Natural killer cell (primary cell): ENCODE data around the gene ACTL7A. TPM values are rescaled to one million over a fixed set of nuclear protein-coding genes. Genes with fewer than 3 reads are reported as not detected.

Source experiments
- ATAC-seq, 3 donors: fragments of 150-1000 bp in 2 of 3; fragments of 200-7000 bp in 1 of 3; cut with Tn5 transposase; 1 replicate in 1 of 3; 2 replicates in 2 of 3; pipeline ENCODE4 v1.10.0; 2021; ENCODE audit warnings: mild to moderate bottlenecking in 2 of 3, moderate library complexity in 2 of 3
- DNase-seq, 2 donors: peaks; one replicate each; pipeline versions ENCODE4 v3.0.0 to v3.0.0-alpha.2; 2013 to 2021; ENCODE audit warnings: mixed read lengths in 1 of 2
- H3K27ac ChIP-seq: one replicate; pipeline ENCODE4 v1.5.1; 2013; ENCODE audit warnings: mild to moderate bottlenecking, low read length
- H3K27me3 ChIP-seq: one replicate; pipeline ENCODE4 v1.6.1; 2013; ENCODE audit warnings: low read length; ENCODE audit not compliant: control insufficient read depth, insufficient read depth
- H3K36me3 ChIP-seq: one replicate; pipeline ENCODE4 v1.6.1; 2013; ENCODE audit warnings: low read length; ENCODE audit not compliant: control insufficient read depth, insufficient read depth
- H3K4me1 ChIP-seq: one replicate; pipeline ENCODE4 v1.6.1; 2013; ENCODE audit warnings: low read length; ENCODE audit not compliant: control insufficient read depth, insufficient read depth
- H3K4me3 ChIP-seq: one replicate; pipeline ENCODE4 v1.5.1; 2013; ENCODE audit warnings: low read length
- H3K9me3 ChIP-seq: one replicate; pipeline ENCODE4 v1.6.1; 2013; ENCODE audit warnings: low read length; ENCODE audit not compliant: control insufficient read depth, insufficient read depth
- H3K27ac Mint-ChIP-seq, 2 donors: one replicate each; pipeline ENCODE4 v1.8.0; 2022; ENCODE audit warnings: mild to moderate bottlenecking in 2 of 2, mixed read lengths in 2 of 2, moderate library complexity in 1 of 2
- H3K27me3 Mint-ChIP-seq, 2 donors: one replicate each; pipeline ENCODE4 v1.8.0; 2022; ENCODE audit warnings: low read depth in 2 of 2, mixed read lengths in 2 of 2
- H3K36me3 Mint-ChIP-seq: one replicate; pipeline ENCODE4 v1.8.0; 2022; ENCODE audit warnings: mixed read lengths
- H3K4me1 Mint-ChIP-seq, 2 donors: one replicate each; pipeline ENCODE4 v1.8.0; 2022; ENCODE audit warnings: mixed read lengths in 2 of 2
- H3K4me3 Mint-ChIP-seq: one replicate; pipeline ENCODE4 v1.8.0; 2022; ENCODE audit warnings: mild to moderate bottlenecking, moderate library complexity, mixed read lengths
- H3K9me3 Mint-ChIP-seq, 2 donors: one replicate each; pipeline ENCODE4 v1.8.0; 2022; ENCODE audit warnings: mixed read lengths in 2 of 2
- CTCF ChIP-seq: fragments of 200-600 bp; IDR thresholded peaks from one replicate; pipeline ENCODE4 v1.8.0; 2022; ENCODE audit warnings: antibody characterized with exemption
- WGBS: methylation state at CpG from one replicate; pipeline ENCODE4 v1.1.7; 2013; ENCODE audit warnings: missing lambda C conversion rate; ENCODE audit not compliant: insufficient coverage; 5-methylcytosine and 5-hydroxymethylcytosine counted together
- intact Hi-C: fragments of 100-400 bp; cut with micrococcal nuclease; formaldehyde crosslinking; loops from one replicate; pipeline ENCODE4 v1.14.2; 2022
- total RNA-seq, 4 donors: library from RNA; stranded (reverse); fragments of 120-200 nt in 1 of 4; gene quantifications; one replicate each; pipeline versions ENCODE4 v1.2.3 to v1.2.4, GENCODE V29; 2013 to 2022

The ACTL7A gene
- total RNA-seq, 3 donors from 2014 or later (not counting 1 experiment from before 2014, with no cell fraction given), result not detected

GRCh38 chr9:108910914-108911313, 48.8 kb downstream of the ACTL7A start:
- Histone ChIP-seq H3K4me3 (no peak overlapping the region), H3K4me1 (peaks cover 12% of the 10 kb centered on the region), H3K27me3 (no peaks in the 10 kb centered on the region), H3K27ac (no peak overlapping the region), H3K9me3 (no peaks in the 10 kb centered on the region), H3K36me3 (peaks cover 60% of the 10 kb centered on the region)
- Mint-ChIP-seq H3K9me3 (no peaks in the 10 kb centered on the region), H3K27me3 (no peaks in the 10 kb centered on the region), H3K4me3 (peak overlapping the region; percentile 25), H3K4me1 (peaks cover 21 to 22% of the 10 kb centered on the region in 2 donors), H3K27ac (peak overlapping the region; percentile 75 to 83), H3K36me3 (peaks cover 44% of the 10 kb centered on the region)
- 89% methylated on average over 2 of the region's 2 CpGs for WGBS
- ATAC-seq (peak in 2 of 3 donors; percentile 67 to 69), DNase-seq (no peak)
- intact Hi-C loops, result no loop called here
- no peak for TF ChIP-seq CTCF

- intact Hi-C loops, result no loop called here
- H3K4me3 Mint-ChIP-seq, result no peak overlapping the region
- no peaks in the 10 kb centered on the region for H3K9me3 Mint-ChIP-seq
- H3K9me3 ChIP-seq, result no peaks in the 10 kb centered on the region
- no peak overlapping the region for H3K27ac ChIP-seq
- H3K27ac Mint-ChIP-seq, result peak overlapping the region; percentile 75 to 83
- no CpG with 5 or more reads among the region's 1 CpG for WGBS
- H3K4me1 ChIP-seq, result peaks cover 12% of the 10 kb centered on the region
- no peaks in the 10 kb centered on the region for H3K27me3 ChIP-seq
- no peak overlapping the region for H3K4me3 ChIP-seq
- TF ChIP-seq CTCF, result no peak
- peaks cover 21 to 22% of the 10 kb centered on the region in 2 donors for H3K4me1 Mint-ChIP-seq
- peaks cover 59% of the 10 kb centered on the region for H3K36me3 ChIP-seq
- no peaks in the 10 kb centered on the region for H3K27me3 Mint-ChIP-seq
- DNase-seq (peak in 1 of 2 donors; percentile 36), ATAC-seq (peak; percentile 43 to 52 (median 51))
- peaks cover 47% of the 10 kb centered on the region for H3K36me3 Mint-ChIP-seq
Measured at GRCh38 chr9:108911820-108912219, 49.8 kb downstream of the ACTL7A start.

Other genes with a start within 250 kb of the ACTL7A start
- gene ACTL7B, start 6.3 kb upstream of the ACTL7A start, total RNA-seq, result under 1 TPM in 1 of 3 donors, not detected in 2; 0.20 TPM
- gene ELP1, start 71.9 kb downstream of the ACTL7A start, total RNA-seq, result 10 to 100 TPM; 21.8 to 33.0 (median 28.2) TPM
- 1 to 10 TPM; 5.9 to 8.1 (median 7.4) TPM for gene ABITRAM, start 72.1 kb downstream of the ACTL7A start, total RNA-seq
- 1 to 10 TPM; 2.6 to 7.6 (median 2.7) TPM for gene CTNNAL1, start 151.2 kb downstream of the ACTL7A start, total RNA-seq